ENCODE results near the gene PPP2R2C.

GRCh38 chr4:6335040-6335590 lies 137.3 kb downstream of the PPP2R2C start:
- no peak for TF ChIP-seq CTCF (IDR thresholded peaks at IDR 0.05)
- no peak for TF ChIP-seq POLR2AphosphoS5 (IDR thresholded peaks at IDR 0.05)
- no peak for TF ChIP-seq POLR2A (IDR thresholded peaks at IDR 0.05)

Data from prostate gland (tissue), 2 donors.